Heart right ventricle (tissue), 16 donors: Measurements from ENCODE around the gene CEL. TPM values are rescaled to one million over a fixed set of nuclear protein-coding genes. Genes with fewer than 3 reads are reported as not detected.

Experiments used
- ATAC-seq, 8 donors: fragments of 200-7000 bp; cut with Tn5 transposase; one replicate each; pipeline ENCODE4 v1.9.1; 2020; ENCODE audit warnings: mild to moderate bottlenecking in 8 of 8, moderate library complexity in 8 of 8, moderate number of reproducible peaks in 1 of 8
- DNase-seq, 2 donors: peaks; one replicate each; pipeline ENCODE4 v3.0.0-alpha.2; 2020
- H3K27ac ChIP-seq, 10 donors: fragments of 200-600 bp; sonication (generic) in 2 of 10; one replicate each; pipeline versions ENCODE4 v1.5.0 to v1.8.0; 2020 to 2022; ENCODE audit warnings: mild to moderate bottlenecking in 3 of 10
- H3K27me3 ChIP-seq, 7 donors: fragments of 200-600 bp; one replicate each; pipeline ENCODE4 v1.8.0; 2021 to 2022; ENCODE audit warnings: mild to moderate bottlenecking in 2 of 7
- H3K36me3 ChIP-seq, 9 donors: fragments of 200-600 bp; sonication (generic) in 1 of 9; one replicate each; pipeline versions ENCODE4 v1.5.0 to v1.8.0; 2020 to 2022; ENCODE audit warnings: mild to moderate bottlenecking in 2 of 9
- H3K4me1 ChIP-seq, 9 donors: fragments of 200-600 bp; sonication (generic) in 1 of 9; one replicate each; pipeline versions ENCODE4 v1.5.0 to v1.8.0; 2020 to 2022; ENCODE audit warnings: mild to moderate bottlenecking in 4 of 9
- H3K4me3 ChIP-seq, 10 donors: fragments of 200-600 bp; sonication (generic) in 2 of 10; one replicate each; pipeline versions ENCODE4 v1.5.0 to v1.8.0; 2020 to 2022; ENCODE audit warnings: mild to moderate bottlenecking in 7 of 10, moderate library complexity in 2 of 10
- H3K9me3 ChIP-seq, 11 donors: fragments of 200-600 bp in 10 of 11; sonication (generic) in 2 of 11; one replicate each; pipeline versions ENCODE4 v1.5.0 to v1.8.0; 2013 to 2022; ENCODE audit warnings: mild to moderate bottlenecking in 2 of 11, control low read depth in 1 of 11, moderate library complexity in 1 of 11
- CTCF ChIP-seq, 9 donors: fragments of 200-600 bp; sonication (generic) in 2 of 9; IDR thresholded peaks; one replicate each; pipeline versions ENCODE4 v1.5.0 to v1.8.0; 2021 to 2022; ENCODE audit warnings: antibody characterized with exemption in 9 of 9, mild to moderate bottlenecking in 5 of 9, moderate library complexity in 1 of 9
- WGBS, 2 donors: extraction: QIAGEN DNeasy Blood & Tissue Kit; methylation state at CpG; one replicate each; pipeline ENCODE4 v1.1.7; 2013; ENCODE audit warnings: inconsistent platforms in 1 of 2; 5-methylcytosine and 5-hydroxymethylcytosine counted together
- intact Hi-C, 10 donors: fragments of 100-400 bp; cut with DNase I; formaldehyde crosslinking; loops; one replicate each; pipeline versions ENCODE4 v1.11.1 to v1.14.2; 2022
- polyA plus RNA-seq, 2 donors: library from polyadenylated mRNA; stranded (reverse); fragments of 200-250 nt; gene quantifications; one replicate each; pipeline ENCODE4 v1.2.3, GENCODE V29; 2013
- total RNA-seq, 10 donors: library from RNA; stranded (reverse); fragmentation: NEBNext Ultra II Directional in 3 of 10; extraction: Animal tissue kit (Norgen Biotek cat#: 25700) in 3 of 10; gene quantifications; one replicate each; pipeline versions ENCODE4 v1.2.1 to v1.2.4, GENCODE V29; 2021 to 2023
- donor health status: Arrhythmogenic right ventricular cardiomyopathy.
- donor health status: ischemic (EF 13 %, LVEDD 7.1; RV severe dilation, severe dysfunction).
- donor health status: healthy with polysubstance abuse.
- donor health status: DM: no; HTN: yes; CAD: no.
- donor health status: DM: no; HTN: no; CAD: no.
- donor health status: ischemic (EF 25% LVEDD 6.9; RV normal size, moderate dysfunction).
- donor health status: ischemic (EF 25% LVEDD 5.7; RV mildly dilated, moderate dysfunction).
- donor health status: healthy.
- donor health status: DM: yes; HTN: yes; CAD: no.
- donor health status: Ischemic cardiomyopathy.
- donor health status: ischemic (EF 35%, LVEDD 5.7; RV mildly dilated, moderate dysfunction).
- donor health status: nonischemic (EF 11% LVEDD 7.7; RV severe dilation, severe dysfunction).
- donor health status: DM: yes; HTN: yes; CAD: no.
- donor health status: PGD.
- donor health status: ischemic (EF 29% LVEDD 5.4; RV normal size, mild dysfunction).
- donor health status: nonischemic (EF 23%, LVEDD 6.1; RV moderate dilation, normal function).

The CEL gene
- total and polyA plus RNA-seq, 12 donors, result 1.5 to 10.1 (median 2.8) TPM

GRCh38 chr9:133100506-133101355, 39.0 kb downstream of the CEL start:
- DNase-seq, result no peak
- WGBS, 2 donors, result 87 to 96% methylated on average over 13 of the region's 13 CpGs
- intact Hi-C loops, result loop anchor here in 1 of 10 donors (10.0 kb wide), 1 partner anchor 56 kb away; no protein-coding TSS in a partner anchor

GRCh38 chr9:133101356-133102189, 39.8 kb downstream of the CEL start:
- peaks cover 6 to 98% (median 78%) of the 10 kb centered on the region in 9 donors for H3K36me3 ChIP-seq
- no peak overlapping the region for H3K4me3 ChIP-seq
- no peak overlapping the region for H3K27ac ChIP-seq
- H3K9me3 ChIP-seq, result peaks cover 0 to 14% (median 1%) of the 10 kb centered on the region in 11 donors
- H3K27me3 ChIP-seq, result no peaks in the 10 kb centered on the region
- TF ChIP-seq CTCF (IDR thresholded peaks at IDR 0.05), result no peak
- WGBS, 2 donors, result 96% methylated on average over 32 of the region's 32 CpGs
- ATAC-seq, result no peak
- no peak for DNase-seq
- peaks cover 0 to 7% (median 0%) of the 10 kb centered on the region in 9 donors for H3K4me1 ChIP-seq
- intact Hi-C loops, result loop anchor here in 4 of 10 donors (2.0 to 10.0 kb wide), 3 partner anchors 43 to 57 kb away; no protein-coding TSS in a partner anchor

More at GRCh38 chr9:133100506-133101355, 39.0 kb downstream of the CEL start:
- TF ChIP-seq CTCF (IDR thresholded peaks at IDR 0.05), result no peak
- ATAC-seq, result no peak
- Histone ChIP-seq H3K27ac (no peak overlapping the region), H3K4me1 (peaks cover 0 to 7% (median 0%) of the 10 kb centered on the region in 9 donors), H3K36me3 (peaks cover 6 to 98% (median 74%) of the 10 kb centered on the region in 9 donors), H3K4me3 (no peak overlapping the region), H3K27me3 (no peaks in the 10 kb centered on the region), H3K9me3 (peaks cover 0 to 22% (median 10%) of the 10 kb centered on the region in 11 donors)

- Histone ChIP-seq H3K4me3 (no peak overlapping the region), H3K27ac (no peak overlapping the region), H3K27me3 (no peaks in the 10 kb centered on the region), H3K36me3 (peaks cover 6 to 98% (median 81%) of the 10 kb centered on the region in 9 donors), H3K4me1 (peaks cover 0 to 7% (median 0%) of the 10 kb centered on the region in 9 donors), H3K9me3 (peaks cover 0 to 5% (median 0%) of the 10 kb centered on the region in 11 donors)
- no peak for TF ChIP-seq CTCF (IDR thresholded peaks at IDR 0.05)
- ATAC-seq (no peak), DNase-seq (no peak)
- intact Hi-C loops, result loop anchor here (1.0 to 10.0 kb wide), 6 partner anchors 42 to 58 kb away; no protein-coding TSS in a partner anchor
- WGBS, 2 donors, result 94 to 97% methylated on average over 21 of the region's 21 CpGs
Observed at GRCh38 chr9:133102190-133103021, 40.6 kb downstream of the CEL start.
